IPS-15b (cell line): ENCODE data around the gene LLPH.
A peak's percentile ranks its signal among the peaks of the same experiment; 100 is the strongest.

Experiments
- H3K27me3 ChIP-seq: one replicate; pipeline ENCODE4 v1.6.1; 2013; ENCODE audit warnings: low read length; ENCODE audit not compliant: control insufficient read depth, insufficient read depth
- H3K36me3 ChIP-seq: one replicate; pipeline ENCODE4 v1.6.1; 2013; ENCODE audit warnings: low read length; ENCODE audit not compliant: control insufficient read depth, insufficient read depth
- H3K4me1 ChIP-seq: one replicate; pipeline ENCODE4 v1.6.1; 2013; ENCODE audit warnings: mild to moderate bottlenecking, low read length; ENCODE audit not compliant: control insufficient read depth, insufficient read depth
- H3K4me3 ChIP-seq: one replicate; pipeline ENCODE4 v1.5.1; 2013; ENCODE audit warnings: low read depth, low read length
- H3K9ac ChIP-seq: one replicate; pipeline ENCODE4 v1.6.1; 2013; ENCODE audit warnings: low read depth, mild to moderate bottlenecking, low read length
- H3K9me3 ChIP-seq: one replicate; pipeline ENCODE4 v1.6.1; 2013; ENCODE audit warnings: mild to moderate bottlenecking, low read length; ENCODE audit not compliant: control insufficient read depth, insufficient read depth

The LLPH gene

GRCh38 chr12:66139328-66139727 lies 8.8 kb upstream of the LLPH start:
- H3K27me3 ChIP-seq, result no peaks in the 10 kb centered on the region
- no peaks in the 10 kb centered on the region for H3K36me3 ChIP-seq
- H3K4me3 ChIP-seq, result no peak overlapping the region
- H3K4me1 ChIP-seq, result no peaks in the 10 kb centered on the region
- no peak overlapping the region for H3K9ac ChIP-seq
- peaks cover 2% of the 10 kb centered on the region for H3K9me3 ChIP-seq

GRCh38 chr12:66137937-66138336 lies 7.4 kb upstream of the LLPH start:
- Histone ChIP-seq H3K9me3 (peaks cover 2% of the 10 kb centered on the region), H3K36me3 (no peaks in the 10 kb centered on the region), H3K4me1 (no peaks in the 10 kb centered on the region), H3K27me3 (no peaks in the 10 kb centered on the region), H3K4me3 (no peak overlapping the region), H3K9ac (no peak overlapping the region)

- Histone ChIP-seq H3K9ac (no peak overlapping the region), H3K36me3 (peaks cover 4% of the 10 kb centered on the region), H3K4me3 (no peak overlapping the region), H3K4me1 (no peaks in the 10 kb centered on the region), H3K27me3 (no peaks in the 10 kb centered on the region), H3K9me3 (no peaks in the 10 kb centered on the region)
Observed at GRCh38 chr12:66132408-66132807, 1.9 kb upstream of the LLPH start.

- H3K36me3 ChIP-seq, result peaks cover 8% of the 10 kb centered on the region
- H3K9me3 ChIP-seq, result no peaks in the 10 kb centered on the region
- peak overlapping the region; percentile 98 for H3K4me3 ChIP-seq
- H3K4me1 ChIP-seq, result no peaks in the 10 kb centered on the region
- H3K27me3 ChIP-seq, result no peaks in the 10 kb centered on the region
- H3K9ac ChIP-seq, result peak overlapping the region; percentile 84
Observed at GRCh38 chr12:66131067-66131688, 628 bp upstream of the LLPH start.

GRCh38 chr12:66129934-66130266 lies 650 bp downstream of the LLPH start:
- Histone ChIP-seq H3K9ac (peak overlapping the region; percentile 84), H3K36me3 (peaks cover 8% of the 10 kb centered on the region), H3K27me3 (no peaks in the 10 kb centered on the region), H3K9me3 (no peaks in the 10 kb centered on the region), H3K4me3 (peak overlapping the region; percentile 98), H3K4me1 (no peaks in the 10 kb centered on the region)

GRCh38 chr12:66127650-66128049 lies 2.9 kb downstream of the LLPH start:
- Histone ChIP-seq H3K4me1 (no peaks in the 10 kb centered on the region), H3K27me3 (no peaks in the 10 kb centered on the region), H3K36me3 (peaks cover 10% of the 10 kb centered on the region), H3K9me3 (no peaks in the 10 kb centered on the region), H3K4me3 (no peak overlapping the region), H3K9ac (no peak overlapping the region)

- Histone ChIP-seq H3K9ac (no peak overlapping the region), H3K36me3 (peaks cover 3% of the 10 kb centered on the region), H3K27me3 (no peaks in the 10 kb centered on the region), H3K9me3 (no peaks in the 10 kb centered on the region), H3K4me3 (no peak overlapping the region), H3K4me1 (no peaks in the 10 kb centered on the region)
Observed at GRCh38 chr12:66120477-66120876, 10.1 kb downstream of the LLPH start.

- Histone ChIP-seq H3K4me1 (no peaks in the 10 kb centered on the region), H3K4me3 (no peak overlapping the region), H3K36me3 (peaks cover 3% of the 10 kb centered on the region), H3K9ac (no peak overlapping the region), H3K27me3 (no peaks in the 10 kb centered on the region), H3K9me3 (no peaks in the 10 kb centered on the region)
Observed at GRCh38 chr12:66119870-66120241, 10.7 kb downstream of the LLPH start.

- peaks cover 3% of the 10 kb centered on the region for H3K36me3 ChIP-seq
- no peaks in the 10 kb centered on the region for H3K9me3 ChIP-seq
- H3K4me1 ChIP-seq, result no peaks in the 10 kb centered on the region
Observed at GRCh38 chr12:66119229-66119869, 11.2 kb downstream of the LLPH start.

GRCh38 chr12:66118240-66118891 lies 12.2 kb downstream of the LLPH start:
- H3K9me3 ChIP-seq, result no peaks in the 10 kb centered on the region
- H3K36me3 ChIP-seq, result peaks cover 1% of the 10 kb centered on the region
- H3K4me3 ChIP-seq, result no peak overlapping the region
- no peak overlapping the region for H3K9ac ChIP-seq
- no peaks in the 10 kb centered on the region for H3K27me3 ChIP-seq
- no peaks in the 10 kb centered on the region for H3K4me1 ChIP-seq

More at GRCh38 chr12:66119229-66119869, 11.2 kb downstream of the LLPH start:
- H3K4me3 ChIP-seq, result no peak overlapping the region
- no peaks in the 10 kb centered on the region for H3K27me3 ChIP-seq
- no peak overlapping the region for H3K9ac ChIP-seq

GRCh38 chr12:66117242-66117641 lies 13.3 kb downstream of the LLPH start:
- H3K4me1 ChIP-seq, result no peaks in the 10 kb centered on the region
- H3K9me3 ChIP-seq, result no peaks in the 10 kb centered on the region
- no peak overlapping the region for H3K4me3 ChIP-seq
- H3K36me3 ChIP-seq, result no peaks in the 10 kb centered on the region
- no peaks in the 10 kb centered on the region for H3K27me3 ChIP-seq
- no peak overlapping the region for H3K9ac ChIP-seq

- Histone ChIP-seq H3K36me3 (no peaks in the 10 kb centered on the region), H3K9ac (no peak overlapping the region), H3K4me3 (no peak overlapping the region), H3K9me3 (no peaks in the 10 kb centered on the region), H3K27me3 (no peaks in the 10 kb centered on the region), H3K4me1 (no peaks in the 10 kb centered on the region)
Observed at GRCh38 chr12:66115071-66115600, 15.4 kb downstream of the LLPH start.
